AG04450 (cell line): Measurements from ENCODE around the gene PYGB. TPM values are rescaled to one million over a fixed set of nuclear protein-coding genes. Genes with fewer than 3 reads are reported as not detected.

Source experiments
- CTCF ChIA-PET: fragments of 300-600, 350-600 bp; formaldehyde crosslinking; extraction: SDS; loops from one replicate; lab custom pipeline; 2022; ENCODE audit warnings: antibody characterized with exemption, inconsistent platforms; lab: Charles Lee
- POLR2A ChIA-PET: fragments of 350-600 bp; formaldehyde crosslinking; extraction: SDS; loops from one replicate; lab custom pipeline; 2021; ENCODE audit warnings: antibody characterized with exemption, inconsistent platforms; lab: Yijun Ruan, JAX
- DNase-seq: peaks from one replicate; pipeline ENCODE4 v3.0.0-alpha.2; 2011; ENCODE audit warnings: low read depth, low spot score
- H3K27ac ChIP-seq: one replicate; pipeline ENCODE4 v1.5.1; 2012; ENCODE audit warnings: low read depth, low read length, control low read depth
- H3K27me3 ChIP-seq: one replicate; pipeline ENCODE4 v1.6.0; 2012; ENCODE audit warnings: low read length; ENCODE audit not compliant: control insufficient read depth, insufficient read depth
- H3K4me3 ChIP-seq: 2 replicates; pipeline ENCODE4 v1.5.1; 2011; ENCODE audit warnings: mild to moderate bottlenecking, low read depth, low read length, control low read depth
- H3K9me3 ChIP-seq: 2 replicates; pipeline ENCODE4 v1.5.1; 2012; ENCODE audit warnings: low read length; ENCODE audit not compliant: control insufficient read depth, insufficient read depth
- CTCF ChIP-seq: IDR thresholded peaks from 2 replicates; pipeline ENCODE4 v1.5.1; 2011; ENCODE audit warnings: low read depth, low read length, control low read depth, inconsistent platforms
- polyA plus RNA-seq: library from polyadenylated mRNA; depleted of rRNA; stranded (reverse); fragments of >200 nt; gene quantifications from 2 replicates; pipeline ENCODE4 v1.2.3, GENCODE V29; 2011

Gene PYGB
- polyA plus RNA-seq, 1 experiment: 43.2 TPM

- DNase-seq: no peak
- CTCF ChIA-PET: interaction anchor here (1.2 kb wide), 1 partner anchor 27 kb away, joined by 3 read pairs; no protein-coding TSS in a partner anchor
- Histone ChIP-seq H3K9me3 (no peaks in the 10 kb centered on the region; the same call in 1 of the 2 replicates), H3K27me3 (no peaks in the 10 kb centered on the region), H3K4me3 (no peak overlapping the region), H3K27ac (no peak overlapping the region)
- peak; percentile 23; the same call in 1 of the 2 replicates for TF ChIP-seq CTCF
- POLR2A ChIA-PET: no interaction called here
Observed at GRCh38 chr20:25220021-25220730, 27.7 kb upstream of the PYGB start.

- ChIA-PET CTCF (interaction anchor here (1.2 kb wide), 1 partner anchor 26 kb away, joined by 3 read pairs; no protein-coding TSS in a partner anchor), POLR2A (no interaction called here)
Observed at GRCh38 chr20:25220810-25221591, 26.9 kb upstream of the PYGB start.

DNA sequence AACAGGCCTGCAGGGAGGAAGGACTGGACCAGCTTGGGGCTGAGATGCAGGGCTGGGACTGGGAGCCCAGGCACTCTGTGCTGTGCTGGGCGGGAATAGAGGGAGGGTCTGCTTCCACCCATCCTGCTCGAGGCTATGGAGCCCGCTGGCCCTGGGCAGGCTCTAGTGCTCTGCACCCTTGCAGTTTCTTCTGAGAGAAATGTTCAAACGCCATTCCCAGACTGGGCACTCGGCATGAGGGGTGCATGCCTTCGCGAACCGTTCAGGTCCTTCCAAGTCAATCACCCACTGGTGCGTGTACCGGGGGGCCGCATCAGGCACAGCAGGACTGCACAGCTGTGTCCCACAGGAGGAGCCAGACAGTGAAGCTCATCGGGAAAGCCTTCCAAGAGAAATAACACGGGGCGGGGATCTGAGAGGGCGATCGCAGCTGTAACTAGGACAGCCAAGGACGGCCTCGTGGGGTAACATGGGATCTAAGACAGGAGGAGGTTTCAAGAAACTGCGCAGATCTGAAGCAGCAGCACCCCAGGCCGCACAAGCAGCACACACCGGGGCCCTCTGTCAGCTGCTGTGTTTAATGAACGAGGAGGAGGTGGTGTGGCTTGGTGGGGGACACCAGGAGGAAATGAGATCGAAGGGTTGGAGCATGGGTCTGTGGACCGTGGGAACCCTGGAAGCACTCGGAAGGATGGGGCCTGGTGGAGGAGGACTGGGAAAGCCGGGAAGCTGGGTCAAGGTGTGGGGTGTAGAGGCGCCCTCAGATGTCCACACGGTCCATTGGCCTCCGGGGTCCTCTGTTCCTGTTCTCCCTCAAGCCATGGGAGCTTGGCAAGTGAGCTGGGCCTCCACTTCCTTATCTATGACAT is 26.1 kb upstream of the PYGB start:
- TF ChIP-seq CTCF: no peak
- DNase-seq: no peak
- Histone ChIP-seq H3K9me3 (no peaks in the 10 kb centered on the region; the same call in 1 of the 2 replicates), H3K27me3 (no peaks in the 10 kb centered on the region), H3K27ac (no peak overlapping the region), H3K4me3 (no peak overlapping the region)
- ChIA-PET POLR2A (no interaction called here), CTCF (no interaction called here)

More at GRCh38 chr20:25220810-25221591, 26.9 kb upstream of the PYGB start:
- no peak overlapping the region for H3K4me3 ChIP-seq
- H3K27me3 ChIP-seq: no peaks in the 10 kb centered on the region
- no peaks in the 10 kb centered on the region; the same call in 1 of the 2 replicates for H3K9me3 ChIP-seq
- H3K27ac ChIP-seq: no peak overlapping the region
- no peak for TF ChIP-seq CTCF
- DNase-seq: no peak

DNA sequence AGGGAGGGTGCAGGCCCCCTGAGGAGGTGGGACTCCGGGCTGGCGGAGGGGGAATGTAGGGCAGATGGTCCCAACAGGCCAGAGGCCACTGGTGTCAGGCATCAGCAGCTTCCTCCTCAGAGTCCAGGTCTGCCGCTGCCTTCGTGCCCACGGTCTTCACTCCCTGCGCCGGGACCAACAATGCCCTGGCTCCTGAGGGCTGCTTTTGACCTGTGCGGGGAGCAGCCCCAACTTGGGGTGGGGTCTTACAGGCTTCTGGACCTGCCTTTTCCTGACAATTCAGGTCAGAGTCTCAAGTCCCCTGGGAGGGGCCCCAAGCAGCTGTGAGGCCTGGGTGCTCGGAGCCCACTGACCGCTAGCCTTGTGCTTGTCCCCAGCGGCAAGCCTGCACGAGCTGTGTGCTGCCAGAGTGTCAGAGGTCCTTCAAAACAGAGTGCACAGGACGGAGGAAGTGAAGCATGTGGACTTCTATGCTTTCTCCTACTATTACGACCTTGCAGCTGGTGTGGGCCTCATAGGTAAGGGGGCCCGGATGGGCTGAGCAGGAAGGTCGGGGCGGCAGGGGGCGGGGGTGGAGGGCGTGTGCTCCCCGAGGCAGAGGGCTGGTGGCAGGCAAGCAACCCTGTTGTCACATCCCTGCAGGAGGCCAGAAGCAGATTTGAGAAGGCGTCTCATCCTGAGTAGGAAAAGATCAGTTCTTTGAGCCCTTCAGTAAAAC is 25.3 kb upstream of the PYGB start:
- no peak for TF ChIP-seq CTCF
- ChIA-PET POLR2A (no interaction called here), CTCF (no interaction called here)
- H3K27me3 ChIP-seq: no peaks in the 10 kb centered on the region
- H3K9me3 ChIP-seq: no peaks in the 10 kb centered on the region; the same call in 1 of the 2 replicates
- peak overlapping the region; percentile 82 for H3K27ac ChIP-seq
- DNase-seq: no peak
- H3K4me3 ChIP-seq: no peak overlapping the region
